Measurements from ENCODE around the gene C11orf24.
"Not testable (repeated sequence)": the region's sequence is repeated elsewhere in the genome, so short reads cannot be mapped to it uniquely, and the experiment has no call there.

C11orf24 gene

DNA sequence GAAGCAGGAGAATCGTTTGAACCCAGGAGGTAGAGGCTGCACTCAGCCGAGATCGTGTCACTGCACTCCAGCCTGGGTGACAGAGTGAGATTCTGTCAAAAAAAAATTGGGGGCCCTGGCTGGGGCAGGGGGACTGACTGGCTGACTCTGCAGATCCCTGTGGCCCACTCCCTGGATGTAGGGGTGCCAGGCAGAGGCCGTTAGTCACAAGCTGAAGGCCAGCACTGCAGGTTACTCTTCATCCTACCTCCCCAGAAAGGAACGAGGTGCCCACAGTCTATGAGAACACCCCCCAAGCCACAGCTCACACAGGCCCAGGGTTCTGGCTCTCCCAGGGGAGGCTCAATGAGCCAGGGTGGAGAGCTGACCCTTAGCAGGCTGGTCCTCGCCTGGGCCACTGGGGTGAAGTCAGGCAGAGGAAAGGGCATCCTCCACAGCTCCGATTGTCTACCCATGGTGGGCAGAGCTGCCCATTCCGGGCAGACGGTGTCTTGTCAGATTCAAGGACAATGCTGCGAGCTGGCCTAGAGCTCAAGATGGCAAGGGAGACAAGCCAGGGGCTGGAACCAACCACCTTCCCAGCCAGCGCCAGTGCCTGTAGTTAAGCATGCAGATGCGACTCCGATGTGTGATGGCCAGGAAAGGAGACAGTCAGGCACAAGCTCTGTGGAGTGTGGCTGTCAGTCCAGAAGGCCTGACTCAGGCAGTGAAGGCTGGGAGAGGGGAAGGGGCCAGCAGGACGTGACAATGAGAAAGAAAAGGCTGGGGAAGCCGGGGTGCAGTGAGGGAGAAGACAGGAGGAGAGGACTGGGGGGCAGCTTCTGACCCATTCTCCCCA, 12.4 kb downstream of the C11orf24 start:
- Histone ChIP-seq H3K36me3 (ENCODE audit: control insufficient read depth, insufficient read depth, low read length, severe bottlenecking) (peaks cover 36% of the 10 kb centered on the region), H3K27me3 (replicated peaks; ENCODE audit: control insufficient read depth, insufficient read depth, low read length) (no peaks in the 10 kb centered on the region), H3K4me3 (ENCODE audit: low read length) (no peak overlapping the region), H3K9ac (ENCODE audit: low read length) (no peak overlapping the region), H3K4me1 (ENCODE audit: control insufficient read depth, insufficient read depth, low read length) (peaks cover 26% of the 10 kb centered on the region), H3K9me3 (ENCODE audit: control insufficient read depth, low read length) (no peaks in the 10 kb centered on the region)
- no peak for DNase-seq (ENCODE audit: low read depth)

DNA sequence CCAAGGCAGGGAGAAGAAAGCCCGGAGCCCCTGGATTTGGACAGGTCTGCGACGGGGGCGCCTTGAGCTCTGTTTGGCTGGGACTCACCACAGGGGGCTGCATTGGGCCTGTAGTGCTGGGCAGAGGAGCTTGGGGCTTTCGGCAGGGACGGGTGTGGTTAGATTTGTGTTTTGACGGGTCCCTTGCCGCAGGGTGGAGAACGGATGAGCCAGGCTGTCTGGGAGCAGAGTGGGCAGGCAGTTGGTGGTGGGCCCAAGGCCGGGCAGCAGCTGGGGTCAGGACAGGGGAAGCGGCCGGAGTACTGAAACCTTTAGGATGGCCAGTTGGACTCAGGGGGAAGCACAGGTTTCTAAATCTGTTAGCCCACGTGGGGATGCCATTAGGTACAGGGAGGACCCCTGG, 13.4 kb downstream of the C11orf24 start:
- H3K9me3 ChIP-seq (ENCODE audit: control insufficient read depth, low read length), result no peaks in the 10 kb centered on the region
- peaks cover 28% of the 10 kb centered on the region for H3K36me3 ChIP-seq (ENCODE audit: control insufficient read depth, insufficient read depth, low read length, severe bottlenecking)
- no peaks in the 10 kb centered on the region for H3K27me3 ChIP-seq (replicated peaks; ENCODE audit: control insufficient read depth, insufficient read depth, low read length)
- peaks cover 26% of the 10 kb centered on the region for H3K4me1 ChIP-seq (ENCODE audit: control insufficient read depth, insufficient read depth, low read length)
- H3K4me3 ChIP-seq (ENCODE audit: low read length), result no peak overlapping the region
- DNase-seq (ENCODE audit: low read depth), result no peak
- H3K9ac ChIP-seq (ENCODE audit: low read length), result peak overlapping the region; percentile 14

DNA sequence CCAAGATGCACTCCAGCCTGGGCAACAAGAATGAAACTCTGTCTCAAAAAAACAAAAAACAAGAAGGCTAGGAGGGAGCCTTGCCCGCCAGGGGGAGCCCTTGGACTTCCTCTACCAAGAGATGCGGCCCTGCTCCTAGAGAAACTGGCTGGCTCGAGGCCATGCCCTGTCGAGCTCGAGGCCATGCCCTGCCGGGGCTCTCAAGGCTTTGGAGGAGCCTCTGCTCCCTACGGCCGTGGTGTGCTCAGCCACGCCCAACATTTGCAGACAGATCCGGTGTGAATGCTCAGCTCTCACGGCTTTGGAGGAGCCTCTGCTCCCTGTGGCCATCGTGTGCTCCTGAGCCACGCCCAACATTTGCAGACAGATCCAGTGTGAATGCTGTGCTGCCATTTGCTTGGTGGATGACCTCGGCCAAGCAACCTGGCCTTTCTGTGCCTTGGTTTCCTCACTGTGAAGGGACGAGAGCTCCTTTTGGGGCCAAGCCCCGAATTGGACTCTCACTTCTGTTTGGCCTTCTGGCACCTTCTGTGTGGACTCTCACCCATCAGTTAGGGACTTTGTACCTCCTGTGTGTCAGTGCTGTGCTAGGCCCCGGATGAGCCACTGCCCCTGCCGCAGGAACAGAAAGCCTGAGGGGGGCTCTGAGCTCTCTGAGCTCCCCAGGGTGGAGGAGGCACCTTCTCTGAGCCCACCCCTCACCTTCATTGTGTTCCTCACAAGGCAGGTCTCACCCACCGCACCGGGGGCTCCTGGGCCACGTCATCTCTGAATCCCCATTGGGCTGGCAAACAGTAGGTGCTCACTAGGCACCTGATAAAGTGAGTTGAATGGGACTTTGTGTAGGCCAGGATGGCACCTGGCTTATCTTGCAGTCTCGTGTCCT, 14.1 kb downstream of the C11orf24 start:
- Histone ChIP-seq H3K4me3 (ENCODE audit: low read length) (peak overlapping the region; percentile 25), H3K36me3 (ENCODE audit: control insufficient read depth, insufficient read depth, low read length, severe bottlenecking) (peaks cover 21% of the 10 kb centered on the region), H3K9ac (ENCODE audit: low read length) (peak overlapping the region; percentile 14), H3K27me3 (replicated peaks; ENCODE audit: control insufficient read depth, insufficient read depth, low read length) (no peaks in the 10 kb centered on the region), H3K9me3 (ENCODE audit: control insufficient read depth, low read length) (no peaks in the 10 kb centered on the region), H3K4me1 (ENCODE audit: control insufficient read depth, insufficient read depth, low read length) (peaks cover 26% of the 10 kb centered on the region)
- peak; percentile 97 for DNase-seq (ENCODE audit: low read depth)

GRCh38 chr11:68256331-68256741, 15.4 kb downstream of the C11orf24 start:
- H3K36me3 ChIP-seq (ENCODE audit: control insufficient read depth, insufficient read depth, low read length, severe bottlenecking), result peaks cover 8% of the 10 kb centered on the region
- peak overlapping the region; percentile 51 for H3K9ac ChIP-seq (ENCODE audit: low read length)
- H3K4me1 ChIP-seq (ENCODE audit: control insufficient read depth, insufficient read depth, low read length), result peaks cover 26% of the 10 kb centered on the region
- H3K27me3 ChIP-seq (replicated peaks; ENCODE audit: control insufficient read depth, insufficient read depth, low read length), result no peaks in the 10 kb centered on the region
- peak; percentile 35 for DNase-seq (ENCODE audit: low read depth)
- H3K9me3 ChIP-seq (ENCODE audit: control insufficient read depth, low read length), result no peaks in the 10 kb centered on the region
- no peak overlapping the region for H3K4me3 ChIP-seq (ENCODE audit: low read length)

- Histone ChIP-seq H3K4me1 (ENCODE audit: control insufficient read depth, insufficient read depth, low read length) (peaks cover 26% of the 10 kb centered on the region), H3K4me3 (ENCODE audit: low read length) (no peak overlapping the region), H3K9me3 (ENCODE audit: control insufficient read depth, low read length) (no peaks in the 10 kb centered on the region), H3K36me3 (ENCODE audit: control insufficient read depth, insufficient read depth, low read length, severe bottlenecking) (no peaks in the 10 kb centered on the region), H3K9ac (ENCODE audit: low read length) (no peak overlapping the region), H3K27me3 (replicated peaks; ENCODE audit: control insufficient read depth, insufficient read depth, low read length) (no peaks in the 10 kb centered on the region)
- DNase-seq (ENCODE audit: low read depth), result no peak
Measured at GRCh38 chr11:68255526-68255925, 16.2 kb downstream of the C11orf24 start.

- no peak overlapping the region for H3K9ac ChIP-seq (ENCODE audit: low read length)
- no peak for DNase-seq (ENCODE audit: low read depth)
- H3K27me3 ChIP-seq (replicated peaks; ENCODE audit: control insufficient read depth, insufficient read depth, low read length), result no peaks in the 10 kb centered on the region
- H3K9me3 ChIP-seq (ENCODE audit: control insufficient read depth, low read length), result no peaks in the 10 kb centered on the region
- peaks cover 26% of the 10 kb centered on the region for H3K4me1 ChIP-seq (ENCODE audit: control insufficient read depth, insufficient read depth, low read length)
- H3K4me3 ChIP-seq (ENCODE audit: low read length), result no peak overlapping the region
- no peaks in the 10 kb centered on the region for H3K36me3 ChIP-seq (ENCODE audit: control insufficient read depth, insufficient read depth, low read length, severe bottlenecking)
Measured at GRCh38 chr11:68254421-68254820, 17.4 kb downstream of the C11orf24 start.

DNA sequence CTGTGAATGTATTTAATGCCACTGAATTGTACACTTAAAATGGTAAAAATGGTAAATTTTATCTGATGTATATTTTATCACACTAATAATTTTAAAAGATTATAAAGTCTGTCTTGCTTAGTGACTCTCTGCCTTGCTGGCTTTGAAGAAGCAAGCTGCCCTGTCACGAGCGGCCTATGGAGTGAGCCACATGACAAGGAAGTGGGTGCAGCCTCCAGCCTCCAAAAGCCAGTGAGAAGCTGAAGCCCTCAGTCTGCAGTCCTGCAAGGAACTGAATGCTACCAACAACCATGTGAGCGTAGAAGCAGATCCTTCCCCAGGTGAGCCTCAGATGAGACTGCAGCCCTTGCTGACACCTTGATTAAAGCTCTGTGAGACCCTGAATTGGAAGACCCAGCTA, 20.0 kb downstream of the C11orf24 start:
- no peak for DNase-seq (ENCODE audit: low read depth)
- Histone ChIP-seq H3K9me3 (ENCODE audit: control insufficient read depth, low read length) (no peaks in the 10 kb centered on the region), H3K9ac (ENCODE audit: low read length) (no peak overlapping the region), H3K36me3 (ENCODE audit: control insufficient read depth, insufficient read depth, low read length, severe bottlenecking) (no peaks in the 10 kb centered on the region), H3K4me1 (ENCODE audit: control insufficient read depth, insufficient read depth, low read length) (peaks cover 16% of the 10 kb centered on the region), H3K4me3 (ENCODE audit: low read length) (no peak overlapping the region), H3K27me3 (replicated peaks; ENCODE audit: control insufficient read depth, insufficient read depth, low read length) (no peaks in the 10 kb centered on the region)

DNA sequence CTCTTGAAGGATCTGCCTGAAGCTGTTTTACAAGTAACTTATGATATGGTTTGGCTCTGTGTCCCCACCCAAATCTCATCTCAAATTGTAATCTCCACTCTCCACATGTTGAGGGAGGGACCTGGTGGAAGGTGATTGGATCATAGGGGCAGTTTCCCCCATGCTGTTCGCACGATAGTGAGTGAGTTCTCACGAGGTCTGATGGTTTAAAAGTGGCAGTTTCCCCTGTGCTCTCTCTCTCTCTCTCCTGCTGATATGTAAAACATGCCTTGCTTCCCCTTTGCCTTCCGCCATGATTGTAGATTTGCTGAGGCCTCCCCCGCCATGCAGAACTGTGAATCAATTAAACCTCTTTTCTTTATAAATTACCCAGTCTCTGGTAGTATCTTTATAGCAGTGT, 26.9 kb downstream of the C11orf24 start:
- H3K27me3 ChIP-seq (replicated peaks; ENCODE audit: control insufficient read depth, insufficient read depth, low read length); H3K4me1 ChIP-seq (ENCODE audit: control insufficient read depth, insufficient read depth, low read length); DNase-seq (ENCODE audit: low read depth); H3K36me3 ChIP-seq (ENCODE audit: control insufficient read depth, insufficient read depth, low read length, severe bottlenecking); H3K9me3 ChIP-seq (ENCODE audit: control insufficient read depth, low read length); H3K4me3 ChIP-seq (ENCODE audit: low read length); H3K9ac ChIP-seq (ENCODE audit: low read length): not testable (repeated sequence)

GRCh38 chr11:68243847-68244246, 27.9 kb downstream of the C11orf24 start:
- H3K9me3 ChIP-seq (ENCODE audit: control insufficient read depth, low read length); H3K9ac ChIP-seq (ENCODE audit: low read length); H3K4me1 ChIP-seq (ENCODE audit: control insufficient read depth, insufficient read depth, low read length); H3K27me3 ChIP-seq (replicated peaks; ENCODE audit: control insufficient read depth, insufficient read depth, low read length); DNase-seq (ENCODE audit: low read depth); H3K36me3 ChIP-seq (ENCODE audit: control insufficient read depth, insufficient read depth, low read length, severe bottlenecking); H3K4me3 ChIP-seq (ENCODE audit: low read length): not testable (repeated sequence)

DNA sequence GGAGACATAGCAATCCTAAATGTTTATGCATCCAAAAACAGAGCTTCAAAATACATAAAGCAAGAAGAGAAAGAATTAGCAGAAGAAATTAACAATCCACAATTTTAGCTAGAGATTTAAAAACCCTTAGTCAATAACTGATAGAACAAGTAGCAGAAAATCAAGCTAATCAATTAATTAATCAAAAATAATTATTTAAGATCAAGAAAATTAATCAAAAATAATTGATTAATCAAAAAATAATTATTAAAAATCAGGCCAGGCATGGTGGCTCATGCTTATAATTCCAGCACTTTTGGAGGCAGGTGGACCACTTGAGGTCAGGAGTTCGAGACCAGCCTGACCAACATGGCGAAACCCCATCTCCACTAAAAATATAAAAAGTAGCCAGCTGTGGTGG, 29.2 kb downstream of the C11orf24 start:
- Histone ChIP-seq H3K36me3 (ENCODE audit: control insufficient read depth, insufficient read depth, low read length, severe bottlenecking) (no peaks in the 10 kb centered on the region), H3K9ac (ENCODE audit: low read length) (no peak overlapping the region), H3K27me3 (replicated peaks; ENCODE audit: control insufficient read depth, insufficient read depth, low read length) (peaks cover 3% of the 10 kb centered on the region), H3K4me1 (ENCODE audit: control insufficient read depth, insufficient read depth, low read length) (no peaks in the 10 kb centered on the region), H3K4me3 (ENCODE audit: low read length) (no peak overlapping the region), H3K9me3 (ENCODE audit: control insufficient read depth, low read length) (peaks cover 4% of the 10 kb centered on the region)
- DNase-seq (ENCODE audit: low read depth), result no peak

- H3K4me3 ChIP-seq (ENCODE audit: low read length), result no peak overlapping the region
- DNase-seq (ENCODE audit: low read depth), result no peak
Measured at GRCh38 chr11:68231621-68232020, 40.2 kb downstream of the C11orf24 start.

More at GRCh38 chr11:68231621-68232020, 40.2 kb downstream of the C11orf24 start:
- peaks cover 21% of the 10 kb centered on the region for H3K27me3 ChIP-seq (replicated peaks; ENCODE audit: control insufficient read depth, insufficient read depth, low read length)
- no peaks in the 10 kb centered on the region for H3K9me3 ChIP-seq (ENCODE audit: control insufficient read depth, low read length)
- H3K36me3 ChIP-seq (ENCODE audit: control insufficient read depth, insufficient read depth, low read length, severe bottlenecking), result no peaks in the 10 kb centered on the region
- H3K9ac ChIP-seq (ENCODE audit: low read length), result no peak overlapping the region
- H3K4me1 ChIP-seq (ENCODE audit: control insufficient read depth, insufficient read depth, low read length), result no peaks in the 10 kb centered on the region
